ENCODE results near the gene MPV17L2.

Gene MPV17L2

DNA sequence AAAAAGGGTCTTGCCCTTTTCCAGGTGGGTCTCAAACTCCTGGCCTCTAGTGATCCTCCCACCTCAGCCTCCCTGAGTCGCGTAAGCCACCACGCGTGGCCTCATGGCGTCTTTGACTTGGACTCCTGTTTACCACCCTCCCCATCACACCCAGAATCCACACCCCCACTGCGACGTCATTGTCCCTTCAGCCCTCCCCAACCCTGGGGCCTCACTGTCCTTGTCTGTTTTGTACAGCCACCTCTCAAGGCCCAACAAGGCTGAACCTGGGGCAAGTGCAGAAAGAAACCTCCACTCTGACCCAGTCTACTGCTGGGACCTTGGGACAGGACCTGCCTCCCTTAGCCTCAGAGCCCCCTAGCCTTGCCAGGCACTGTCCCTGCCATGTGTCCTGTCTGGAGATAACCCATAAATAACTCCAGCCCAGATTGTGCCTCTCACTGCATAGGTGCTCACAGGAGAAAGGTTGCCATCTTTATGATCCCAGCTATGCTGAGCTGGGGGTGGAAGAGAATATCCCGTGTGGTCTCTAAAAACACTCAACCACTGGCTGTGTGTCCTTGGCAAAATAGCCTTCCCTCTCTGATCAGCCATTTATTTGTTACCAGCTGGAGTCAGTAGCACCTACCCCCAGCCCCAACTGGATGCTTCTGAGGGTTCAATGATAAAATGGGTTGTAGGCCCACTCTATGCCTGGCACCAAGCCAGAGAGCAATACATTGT lies 21.3 kb upstream of the MPV17L2 start:
- Mint-ChIP-seq H3K27ac (peak overlapping the region; percentile 92), H3K27me3 (no peaks in the 10 kb centered on the region), H3K4me1 (peaks cover 72% of the 10 kb centered on the region), H3K36me3 (peaks cover 50% of the 10 kb centered on the region), H3K9me3 (no peaks in the 10 kb centered on the region), H3K4me3 (peak overlapping the region; percentile 91)
- ATAC-seq = no peak

DNA sequence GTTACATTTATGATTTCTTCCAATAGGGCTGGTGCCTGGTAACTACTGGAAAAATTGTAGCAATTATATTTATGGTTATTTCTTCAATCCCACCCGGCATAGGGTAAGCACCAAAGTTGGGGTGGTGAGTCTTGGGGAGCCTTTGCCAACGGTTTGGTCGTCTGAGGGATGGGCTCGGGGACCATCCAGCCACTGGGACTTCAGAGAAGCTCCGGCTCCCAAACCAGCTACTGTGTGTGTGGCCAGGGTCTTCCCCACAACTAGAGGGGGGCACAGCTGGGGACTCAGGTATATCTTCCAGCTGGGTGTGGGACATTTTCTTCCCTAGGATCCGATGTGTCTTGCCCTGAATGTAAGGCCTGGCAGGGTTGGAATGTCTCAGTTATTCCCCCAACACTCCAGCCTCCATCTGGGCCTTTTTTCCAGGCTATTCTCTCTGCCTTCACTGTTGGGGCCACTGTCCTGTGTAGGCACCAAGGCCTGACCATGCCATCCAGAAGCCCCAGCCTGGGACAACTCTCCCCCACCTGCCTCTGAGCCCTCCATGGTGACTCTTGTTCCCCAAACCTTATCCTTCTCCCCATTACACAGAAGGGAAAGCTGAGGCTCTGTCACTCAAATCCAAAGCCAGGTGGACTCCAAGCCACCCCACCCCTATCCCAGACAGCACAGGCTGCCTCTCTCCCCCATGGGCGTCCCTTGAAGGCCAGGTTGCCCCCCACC lies 20.5 kb upstream of the MPV17L2 start:
- Mint-ChIP-seq H3K27me3 (no peaks in the 10 kb centered on the region), H3K27ac (peak overlapping the region; percentile 92), H3K9me3 (no peaks in the 10 kb centered on the region), H3K36me3 (peaks cover 50% of the 10 kb centered on the region), H3K4me3 (peak overlapping the region; percentile 94), H3K4me1 (peaks cover 79% of the 10 kb centered on the region)
- ATAC-seq = no peak

DNA sequence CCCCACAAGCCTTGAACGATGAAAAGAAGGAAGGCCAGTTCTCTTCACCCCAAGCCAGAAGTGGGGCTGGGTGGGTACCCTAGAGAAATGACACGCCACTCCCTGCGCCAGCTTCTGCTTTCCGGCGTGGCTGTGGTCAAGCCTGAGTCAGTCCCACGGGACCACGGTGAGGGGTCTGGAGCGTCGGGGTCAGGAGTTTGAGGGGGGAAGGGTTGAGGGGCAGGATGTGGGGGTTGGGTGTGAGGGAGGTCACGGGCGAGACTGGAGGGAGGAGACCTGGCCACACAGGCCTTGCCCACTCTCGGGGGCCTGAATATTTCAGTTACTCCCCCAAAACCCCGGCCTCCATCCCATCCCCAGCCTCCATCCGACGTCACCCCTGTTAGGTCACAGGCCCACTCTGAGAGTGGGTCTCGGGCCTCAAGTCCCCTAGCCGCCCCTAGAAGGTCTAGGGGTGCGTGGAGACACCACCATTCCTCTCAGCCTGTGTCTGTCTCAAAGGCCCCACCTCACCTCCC lies 19.9 kb upstream of the MPV17L2 start:
- peak; percentile 59 for ATAC-seq
- Mint-ChIP-seq H3K9me3 (no peaks in the 10 kb centered on the region), H3K4me3 (peak overlapping the region; percentile 94), H3K27ac (peak overlapping the region; percentile 92), H3K4me1 (peaks cover 81% of the 10 kb centered on the region), H3K36me3 (peaks cover 50% of the 10 kb centered on the region), H3K27me3 (no peaks in the 10 kb centered on the region)

DNA sequence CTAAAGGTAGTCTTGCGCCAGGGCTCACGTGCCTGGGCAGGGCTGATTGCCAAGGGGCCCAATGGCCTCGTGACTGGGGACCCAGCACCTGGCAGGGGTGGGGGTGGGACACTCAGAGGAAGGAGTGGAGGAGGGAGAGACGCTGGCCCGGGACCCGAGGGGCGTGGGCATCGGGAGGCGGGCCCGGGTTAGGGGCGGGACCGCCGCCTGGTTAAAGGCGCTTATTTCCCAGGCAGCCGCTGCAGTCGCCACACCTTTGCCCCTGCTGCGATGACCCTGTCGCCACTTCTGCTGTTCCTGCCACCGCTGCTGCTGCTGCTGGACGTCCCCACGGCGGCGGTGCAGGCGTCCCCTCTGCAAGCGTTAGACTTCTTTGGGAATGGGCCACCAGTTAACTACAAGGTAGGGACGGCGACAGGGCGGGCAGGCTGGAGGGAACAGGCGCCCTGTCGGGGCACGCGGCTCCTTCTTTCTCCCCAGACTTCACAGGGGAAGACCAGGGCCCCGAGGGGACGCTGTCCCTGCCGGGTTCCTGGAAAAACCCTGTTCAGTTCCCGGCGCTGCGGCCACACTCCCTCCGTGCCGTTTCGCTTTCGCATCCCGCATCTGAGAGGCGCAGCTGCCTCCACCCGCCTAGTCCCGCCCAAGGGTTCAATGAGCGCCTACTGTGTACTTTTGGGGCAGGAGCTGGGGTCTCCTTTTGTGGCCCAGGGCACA lies 19.3 kb upstream of the MPV17L2 start, which contains the start of gene IFI30:
Gene IFI30, plus strand, starts transcription at position 242 of the 717 bp plus-strand sequence. Its CDS starts 29 bp downstream, at position 271.
- Mint-ChIP-seq H3K4me1 (peaks cover 80% of the 10 kb centered on the region), H3K36me3 (peaks cover 52% of the 10 kb centered on the region), H3K9me3 (no peaks in the 10 kb centered on the region), H3K4me3 (peak within 1 kb of the TSS; percentile 94), H3K27me3 (no peaks in the 10 kb centered on the region), H3K27ac (peak within 1 kb of the TSS; percentile 92)
- ATAC-seq = peak; percentile 82

DNA sequence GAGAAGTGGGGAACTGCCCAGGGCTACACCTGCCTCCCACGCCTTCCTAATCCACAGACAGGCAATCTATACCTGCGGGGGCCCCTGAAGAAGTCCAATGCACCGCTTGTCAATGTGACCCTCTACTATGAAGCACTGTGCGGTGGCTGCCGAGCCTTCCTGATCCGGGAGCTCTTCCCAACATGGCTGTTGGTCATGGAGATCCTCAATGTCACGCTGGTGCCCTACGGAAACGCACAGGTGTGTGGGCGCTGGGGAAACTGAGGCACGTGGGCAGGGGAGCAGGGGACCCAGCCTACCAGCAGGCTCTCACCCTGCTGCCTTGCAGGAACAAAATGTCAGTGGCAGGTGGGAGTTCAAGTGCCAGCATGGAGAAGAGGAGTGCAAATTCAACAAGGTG lies 18.0 kb upstream of the MPV17L2 start:
- Mint-ChIP-seq H3K36me3 (peaks cover 55% of the 10 kb centered on the region), H3K4me1 (peaks cover 81% of the 10 kb centered on the region), H3K27ac (peak overlapping the region; percentile 92), H3K9me3 (no peaks in the 10 kb centered on the region), H3K27me3 (no peaks in the 10 kb centered on the region), H3K4me3 (peak overlapping the region; percentile 94)
- ATAC-seq = no peak

DNA sequence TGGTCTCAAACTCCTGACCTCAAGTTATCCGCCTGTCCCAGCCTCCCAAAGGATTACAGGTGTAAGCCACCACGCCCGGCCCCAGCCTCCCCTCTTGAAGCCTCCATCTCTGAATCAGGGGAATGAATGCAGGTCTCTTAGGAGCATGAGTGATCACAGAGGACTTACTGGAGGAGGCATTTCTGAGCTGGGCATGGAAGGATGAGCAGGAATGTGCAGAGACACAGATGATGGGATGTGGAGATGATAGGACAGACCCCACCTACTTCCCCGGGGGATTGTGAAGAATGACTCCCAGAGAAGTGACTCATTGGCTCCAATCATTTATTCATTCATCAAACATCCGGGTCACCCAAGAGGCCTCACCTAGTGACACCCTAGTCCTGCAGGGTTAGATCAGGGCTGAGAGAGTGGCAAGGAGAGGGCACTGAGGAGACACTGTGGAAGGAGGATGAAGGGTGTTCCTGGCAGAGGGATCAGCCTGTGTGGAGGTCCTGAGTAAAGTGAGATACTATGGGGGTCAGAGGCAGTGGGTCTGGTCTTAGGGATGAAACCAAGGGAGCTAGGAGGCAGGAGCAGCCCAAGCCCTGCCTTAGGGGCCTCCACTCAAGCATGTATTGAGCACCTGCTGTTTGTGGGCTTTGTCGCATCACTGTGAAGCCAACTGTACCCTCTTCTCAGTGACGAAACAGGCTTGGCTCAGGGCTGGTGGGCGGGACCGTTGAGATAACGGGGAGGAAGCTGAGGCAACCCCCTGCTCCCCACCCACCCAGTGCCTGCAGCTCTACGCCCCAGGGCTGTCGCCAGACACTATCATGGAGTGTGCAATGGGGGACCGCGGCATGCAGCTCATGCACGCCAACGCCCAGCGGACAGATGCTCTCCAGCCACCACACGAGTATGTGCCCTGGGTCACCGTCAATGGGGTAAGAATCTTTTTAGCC lies 16.4 kb upstream of the MPV17L2 start:
- Mint-ChIP-seq H3K9me3 (no peaks in the 10 kb centered on the region), H3K27me3 (no peaks in the 10 kb centered on the region), H3K27ac (peak overlapping the region; percentile 74), H3K4me3 (peak overlapping the region; percentile 94), H3K4me1 (peaks cover 77% of the 10 kb centered on the region), H3K36me3 (peaks cover 55% of the 10 kb centered on the region)
- no peak for ATAC-seq

DNA sequence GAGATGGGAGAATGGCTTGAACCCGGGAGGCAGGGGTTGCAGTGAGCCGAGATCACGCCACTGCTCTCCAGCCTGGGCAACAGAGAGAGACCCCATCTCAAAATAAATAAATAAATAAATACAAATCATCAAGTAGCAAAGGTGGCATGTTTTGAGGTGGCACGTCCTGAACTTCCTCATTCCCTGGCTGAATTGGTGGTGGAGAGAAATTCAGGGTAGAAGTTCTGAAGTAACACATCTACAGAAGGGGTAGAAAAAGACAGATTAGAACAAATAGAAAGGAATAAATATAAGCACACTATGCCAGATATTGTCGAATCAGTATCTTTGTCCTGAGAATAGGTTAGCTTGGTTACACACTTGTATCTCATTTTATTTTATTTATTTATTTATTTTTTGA lies 13.1 kb upstream of the MPV17L2 start:
- Mint-ChIP-seq H3K4me1 (peaks cover 60% of the 10 kb centered on the region), H3K27me3 (no peaks in the 10 kb centered on the region), H3K27ac (peak overlapping the region; percentile 74), H3K9me3 (no peaks in the 10 kb centered on the region), H3K36me3 (peaks cover 44% of the 10 kb centered on the region), H3K4me3 (no peak overlapping the region)
- no peak for ATAC-seq

DNA sequence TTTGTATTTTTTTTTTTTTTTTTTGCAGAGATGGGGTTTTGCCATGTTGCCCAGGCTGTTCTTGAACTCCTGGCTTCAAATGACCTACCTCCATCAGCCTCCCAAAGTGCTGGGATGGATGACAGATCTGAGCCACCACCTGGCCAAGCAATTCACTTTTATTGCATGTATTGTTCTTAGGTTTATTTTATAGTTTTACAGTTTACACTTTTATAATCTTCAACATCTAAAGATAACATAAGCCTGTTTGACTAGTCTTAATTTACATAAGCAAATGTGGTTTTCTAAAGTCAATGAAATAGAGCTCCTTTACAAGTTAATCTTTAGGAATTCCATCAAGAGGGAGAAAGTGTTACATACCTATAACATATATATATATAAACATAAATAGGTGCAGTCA lies 9.5 kb upstream of the MPV17L2 start:
- H3K4me1 Mint-ChIP-seq = peaks cover 33% of the 10 kb centered on the region
- ATAC-seq = no peak
- no peak overlapping the region for H3K4me3 Mint-ChIP-seq
- H3K27me3 Mint-ChIP-seq = no peaks in the 10 kb centered on the region
- no peaks in the 10 kb centered on the region for H3K9me3 Mint-ChIP-seq
- peaks cover 11% of the 10 kb centered on the region for H3K36me3 Mint-ChIP-seq
- H3K27ac Mint-ChIP-seq = no peak overlapping the region

DNA sequence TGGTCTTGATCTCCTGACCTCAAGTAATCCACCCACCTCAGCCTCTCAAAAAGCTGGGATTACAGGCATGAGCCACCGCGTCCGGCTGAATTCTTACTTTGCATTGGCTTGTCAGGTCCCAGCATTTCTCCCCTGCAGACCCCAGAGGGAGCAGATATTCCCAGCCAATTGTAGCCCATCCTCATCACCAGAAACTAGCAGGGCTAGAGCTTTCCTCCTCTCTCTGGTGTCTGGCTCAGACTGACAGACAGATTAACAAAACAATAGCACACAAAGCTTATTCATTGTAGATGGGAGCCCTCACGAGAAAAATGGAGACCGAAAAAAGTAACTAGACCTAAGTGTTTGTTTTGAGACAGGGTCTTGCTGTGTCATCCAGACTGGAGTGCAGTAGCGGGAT lies 7.5 kb upstream of the MPV17L2 start:
- H3K9me3 Mint-ChIP-seq = no peaks in the 10 kb centered on the region
- H3K27ac Mint-ChIP-seq = peak overlapping the region; percentile 61
- no peaks in the 10 kb centered on the region for H3K27me3 Mint-ChIP-seq
- ATAC-seq = no peak
- no peak overlapping the region for H3K4me3 Mint-ChIP-seq
- H3K36me3 Mint-ChIP-seq = no peaks in the 10 kb centered on the region
- H3K4me1 Mint-ChIP-seq = peaks cover 18% of the 10 kb centered on the region

DNA sequence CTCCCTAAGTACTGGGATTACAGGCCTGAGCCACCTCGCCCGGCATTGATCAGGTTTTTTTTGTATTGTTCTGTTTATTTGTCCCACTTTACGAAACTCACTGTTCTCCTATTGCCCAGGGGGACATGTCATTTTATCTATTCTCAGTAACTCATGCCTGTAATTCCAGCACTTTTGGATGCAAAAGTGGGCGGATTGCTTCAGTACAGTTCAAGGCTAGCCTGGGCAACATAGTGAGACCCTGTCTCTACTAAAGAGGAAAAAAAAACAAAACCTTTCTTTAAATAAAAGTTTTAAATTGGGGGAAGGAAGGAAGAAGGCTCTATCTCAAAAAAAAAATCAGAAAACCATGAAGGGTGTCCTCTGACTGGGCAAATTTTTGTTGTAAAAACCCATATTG lies 2.7 kb upstream of the MPV17L2 start:
- H3K36me3 Mint-ChIP-seq = peaks cover 5% of the 10 kb centered on the region
- no peak for ATAC-seq
- H3K27me3 Mint-ChIP-seq = no peaks in the 10 kb centered on the region
- H3K4me3 Mint-ChIP-seq = no peak overlapping the region
- H3K9me3 Mint-ChIP-seq = no peaks in the 10 kb centered on the region
- no peak overlapping the region for H3K27ac Mint-ChIP-seq
- H3K4me1 Mint-ChIP-seq = peaks cover 29% of the 10 kb centered on the region

DNA sequence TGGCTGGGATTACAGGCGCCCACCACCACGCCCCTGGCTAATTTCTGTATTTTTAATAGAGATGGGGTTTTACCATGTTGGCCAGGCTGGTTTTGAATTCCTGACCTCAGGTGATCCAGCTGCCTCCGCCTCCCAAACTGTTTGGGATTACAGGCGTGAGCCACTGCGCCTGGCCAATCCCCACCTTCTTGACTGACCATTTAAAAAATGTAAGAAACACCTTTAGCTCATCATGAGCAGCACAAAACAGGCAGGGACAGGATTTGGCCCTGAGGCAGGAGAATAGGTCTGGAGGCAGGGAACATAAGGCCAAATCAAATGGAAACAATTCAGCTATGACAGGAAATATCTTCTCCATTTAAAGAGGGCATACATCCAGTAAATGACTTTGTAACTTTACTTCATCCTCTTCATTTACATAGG lies 1.4 kb upstream of the MPV17L2 start:
- H3K4me1 Mint-ChIP-seq = peaks cover 30% of the 10 kb centered on the region
- no peaks in the 10 kb centered on the region for H3K9me3 Mint-ChIP-seq
- H3K36me3 Mint-ChIP-seq = peaks cover 11% of the 10 kb centered on the region
- H3K4me3 Mint-ChIP-seq = peak overlapping the region; percentile 76
- peak overlapping the region; percentile 93 for H3K27ac Mint-ChIP-seq
- no peak for ATAC-seq
- no peaks in the 10 kb centered on the region for H3K27me3 Mint-ChIP-seq

DNA sequence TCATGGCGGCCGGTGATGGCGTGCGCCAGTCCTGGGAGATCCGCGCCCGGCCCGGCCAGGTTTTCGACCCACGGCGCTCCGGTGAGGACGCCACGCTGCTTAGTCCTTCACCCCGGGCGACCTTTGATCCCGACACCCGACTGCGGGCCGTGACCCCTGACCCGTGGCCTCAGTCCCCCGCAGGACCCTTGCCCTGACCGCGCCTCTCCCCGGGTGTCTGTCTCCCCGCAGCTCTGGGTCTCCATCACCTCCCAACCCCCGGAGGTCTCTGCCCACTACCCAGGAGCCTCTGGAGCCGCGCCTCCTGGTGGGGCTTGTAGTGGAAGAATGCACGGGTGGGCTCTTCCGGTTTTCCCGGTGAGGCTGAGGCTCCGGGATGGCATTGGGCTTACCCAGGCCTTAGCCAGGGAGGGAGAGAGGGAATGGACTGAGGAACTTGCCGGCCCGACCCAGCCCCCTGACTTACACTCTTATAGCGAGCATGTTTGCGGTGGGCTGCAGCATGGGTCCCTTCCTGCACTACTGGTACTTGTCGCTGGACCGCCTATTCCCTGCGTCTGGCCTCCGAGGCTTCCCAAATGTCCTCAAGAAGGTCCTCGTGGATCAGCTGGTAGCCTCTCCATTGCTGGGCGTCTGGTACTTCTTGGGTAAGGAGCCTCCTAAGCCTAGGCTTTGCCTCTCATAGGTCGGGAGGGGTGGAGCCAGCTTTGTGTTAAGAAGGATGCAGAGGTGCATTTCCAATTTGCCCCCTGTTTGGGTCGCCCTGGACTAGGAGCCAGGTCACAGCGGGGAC lies 566 bp downstream of the MPV17L2 start:
- peak; percentile 11 for ATAC-seq
- no peaks in the 10 kb centered on the region for H3K27me3 Mint-ChIP-seq
- peak overlapping the region; percentile 76 for H3K4me3 Mint-ChIP-seq
- H3K9me3 Mint-ChIP-seq = no peaks in the 10 kb centered on the region
- peaks cover 19% of the 10 kb centered on the region for H3K36me3 Mint-ChIP-seq
- peak overlapping the region; percentile 93 for H3K27ac Mint-ChIP-seq
- peaks cover 30% of the 10 kb centered on the region for H3K4me1 Mint-ChIP-seq

DNA sequence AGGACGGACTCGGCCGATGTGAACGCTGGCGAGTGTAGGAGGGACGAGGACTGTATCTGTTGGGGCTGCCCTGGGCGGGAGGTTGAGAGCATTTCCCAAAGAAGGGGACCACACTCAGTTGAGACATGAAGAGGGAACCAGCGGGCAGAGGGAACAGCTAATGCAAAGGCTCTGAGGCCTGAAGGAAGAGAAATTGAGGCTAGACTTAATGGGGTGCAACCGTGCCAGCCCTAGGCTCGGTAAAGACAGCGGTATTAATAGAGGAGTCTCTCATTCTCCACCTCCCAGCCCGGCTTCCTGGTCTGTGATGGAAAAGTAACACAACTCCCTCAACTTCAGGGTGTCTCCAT lies 1.1 kb downstream of the MPV17L2 start:
- H3K27me3 Mint-ChIP-seq = no peaks in the 10 kb centered on the region
- peak overlapping the region; percentile 76 for H3K4me3 Mint-ChIP-seq
- peaks cover 22% of the 10 kb centered on the region for H3K36me3 Mint-ChIP-seq
- H3K27ac Mint-ChIP-seq = peak overlapping the region; percentile 93
- H3K4me1 Mint-ChIP-seq = peaks cover 30% of the 10 kb centered on the region
- no peaks in the 10 kb centered on the region for H3K9me3 Mint-ChIP-seq
- ATAC-seq = no peak

Data from stimulated activated memory B cell treated with anti-CD40 and anti-IgM and Interleukin-4, amounts not matched to agents 10 μg/mL and 1 μg/mL and 100 μg/mL, for 72 hours (primary cell).